HG02885 (cell line): ENCODE results near the gene SULT1C3.
A peak's percentile ranks its signal among the peaks of the same experiment; 100 is the strongest.

Source experiments
- ATAC-seq: cut with Tn5 transposase; IDR thresholded peaks from one replicate; pipeline ENCODE4 v1.9.1; 2021; ENCODE audit warnings: mild to moderate bottlenecking; ENCODE audit not compliant: unreplicated experiment, poor library complexity

Gene SULT1C3

DNA sequence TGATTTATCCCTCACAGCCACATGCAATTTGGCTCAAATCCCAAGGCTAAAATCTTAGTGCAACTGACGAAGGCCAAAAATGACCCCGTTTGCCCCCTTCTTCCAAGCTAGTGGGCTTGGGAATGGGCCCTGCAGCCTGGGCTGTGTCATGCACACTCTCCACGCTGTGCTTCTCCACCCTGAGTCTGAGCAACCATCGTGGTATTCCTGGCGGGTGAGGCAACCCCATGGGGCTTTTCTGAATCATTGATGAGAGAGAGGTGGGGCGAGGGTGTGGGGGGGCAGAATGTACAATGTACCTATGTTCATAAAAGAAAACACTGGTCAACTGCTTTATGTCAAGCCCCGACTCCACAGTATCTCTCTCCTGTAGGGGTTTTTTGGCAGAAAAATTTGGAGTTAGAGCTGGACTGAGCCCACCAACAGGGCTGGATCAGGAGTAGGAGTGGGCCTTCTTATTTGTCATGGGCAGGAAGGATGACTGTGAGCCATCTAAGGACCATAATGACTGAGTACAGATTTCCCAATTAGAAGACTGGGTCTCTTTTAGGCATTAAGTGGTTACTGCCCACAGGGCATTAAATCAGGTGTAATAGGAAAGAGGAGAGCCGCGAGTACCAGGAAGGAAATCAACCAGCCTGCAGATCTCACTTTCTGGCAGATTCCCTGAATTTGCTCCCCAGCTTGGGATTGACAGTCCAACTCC is 57.8 kb downstream of the SULT1C3 start:
- ATAC-seq: no peak

DNA sequence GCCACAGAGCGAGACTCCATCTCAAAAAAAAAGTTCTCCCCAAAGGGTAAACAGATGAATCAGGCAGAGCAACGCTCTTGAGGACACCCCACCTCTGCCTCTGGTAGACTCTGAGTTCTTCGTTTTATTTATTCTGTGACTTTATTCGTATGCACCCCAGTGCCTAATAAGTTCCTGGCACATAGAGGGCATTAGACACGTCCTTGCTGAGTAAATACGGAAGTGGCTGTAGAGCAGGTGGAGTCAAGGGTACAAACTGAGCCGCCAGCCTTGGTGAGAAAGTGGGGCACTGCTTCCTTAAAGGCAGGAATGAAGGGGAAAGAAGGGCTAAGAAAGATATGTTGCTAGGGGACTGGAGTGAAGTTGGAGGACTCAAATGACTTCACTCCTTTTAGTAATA is 61.8 kb downstream of the SULT1C3 start:
- no peak for ATAC-seq

- peak; percentile 57 for ATAC-seq
Measured at GRCh38 chr2:108304975-108305374, 65.2 kb downstream of the SULT1C3 start.

DNA sequence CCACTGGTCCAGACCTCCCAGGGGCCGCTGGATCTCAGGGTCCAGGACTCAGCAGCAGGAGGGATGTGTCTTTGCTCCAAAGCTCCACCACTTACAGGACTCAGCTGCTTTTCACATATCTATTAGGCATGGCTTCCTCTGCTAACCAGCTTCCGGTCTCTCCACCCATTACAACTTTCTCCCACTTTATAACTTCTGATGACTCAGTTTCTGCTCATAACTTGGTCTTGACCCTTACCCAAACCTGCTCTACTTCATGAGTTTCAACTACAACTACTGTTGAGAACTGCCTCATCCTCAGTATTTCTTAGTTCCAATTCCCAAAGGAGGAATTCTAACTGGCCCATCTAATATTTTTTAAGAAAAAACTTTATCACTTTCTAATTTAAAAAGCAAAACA is 66.1 kb downstream of the SULT1C3 start:
- no peak for ATAC-seq

DNA sequence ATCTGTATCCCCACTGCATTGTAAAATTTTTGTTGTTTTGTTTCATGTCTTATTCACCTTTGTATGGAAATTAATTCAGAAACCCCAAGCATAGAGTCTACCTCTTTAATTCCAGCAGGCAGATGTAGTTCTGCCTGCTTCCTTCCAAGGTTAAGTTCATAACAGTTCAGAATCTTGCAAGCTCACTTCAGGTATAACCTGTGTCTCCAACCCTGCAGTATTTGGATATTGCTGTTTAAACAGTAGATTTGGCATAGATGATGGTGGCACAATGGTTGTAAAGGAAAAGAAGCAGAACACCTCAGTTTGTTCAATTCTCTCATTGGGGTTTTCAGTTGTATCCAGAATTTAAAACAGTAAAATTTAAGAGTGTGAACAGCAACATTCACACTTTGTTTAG is 70.1 kb downstream of the SULT1C3 start:
- ATAC-seq: no peak
